Measurements from ENCODE around the gene EHD1. TPM values are rescaled to one million over a fixed set of nuclear protein-coding genes. Genes with fewer than 3 reads are reported as not detected.

EHD1 gene
- total and polyA plus RNA-seq, 4 donors, result 14.4 to 122 (median 45.3) TPM

- Histone ChIP-seq H3K27me3 (ENCODE audit: control insufficient read depth in 1 of 2, insufficient read depth in 2 of 2, low read length in 1 of 2) (no peaks in the 10 kb centered on the region), H3K27ac (ENCODE audit: low read depth in 1 of 2, low read length in 2 of 2) (no peak overlapping the region), H3K4me1 (ENCODE audit: control insufficient read depth in 1 of 2, insufficient read depth in 2 of 2, low read length in 2 of 2) (no peaks in the 10 kb centered on the region), H3K9me3 (ENCODE audit: control insufficient read depth, low read length) (no peaks in the 10 kb centered on the region), H3K36me3 (ENCODE audit: control insufficient read depth in 1 of 2, insufficient read depth in 2 of 2, low read length in 1 of 2) (peaks cover 0 to 10% of the 10 kb centered on the region in 2 donors), H3K4me3 (ENCODE audit: low read length in 2 of 2) (no peak overlapping the region)
- no peak for ATAC-seq (ENCODE audit: low FRiP score)
- intact Hi-C loops (cut with DNase I), result no loop called here
- DNase-seq, result no peak
- 91 to 92% methylated on average over 18 of the region's 18 CpGs for WGBS, 2 donors
These were observed 34.8 kb upstream of the EHD1 start for GRCh38 chr11:64913171-64913727.

DNA sequence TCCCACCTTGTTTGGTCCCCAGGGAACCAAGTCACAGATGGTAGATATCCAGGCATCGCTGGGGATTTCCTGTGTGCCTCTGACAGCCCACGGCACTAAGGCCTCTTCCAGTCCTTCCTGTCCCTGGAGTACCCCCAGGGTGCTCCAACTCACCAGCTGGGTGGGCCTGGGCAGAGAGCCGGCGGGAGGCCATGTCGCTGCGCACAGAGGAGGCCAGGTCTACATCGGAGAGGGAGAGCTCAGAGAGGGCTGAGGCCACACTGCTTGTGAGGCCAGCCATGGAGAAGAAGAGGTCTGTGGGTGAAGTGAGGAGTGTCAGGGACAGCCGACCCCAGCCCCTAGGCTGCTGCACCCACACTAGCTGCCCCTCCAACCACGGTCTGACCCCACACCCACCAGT lies 33.3 kb upstream of the EHD1 start:
- no peak overlapping the region for H3K27ac ChIP-seq (ENCODE audit: low read depth in 1 of 2, low read length in 2 of 2)
- 88 to 90% methylated on average over 8 to 9 of the region's 9 CpGs for WGBS, 2 donors
- peaks cover 0 to 14% of the 10 kb centered on the region in 2 donors for H3K36me3 ChIP-seq (ENCODE audit: control insufficient read depth in 1 of 2, insufficient read depth in 2 of 2, low read length in 1 of 2)
- no peak overlapping the region for H3K4me3 ChIP-seq (ENCODE audit: low read length in 2 of 2)
- H3K4me1 ChIP-seq (ENCODE audit: control insufficient read depth in 1 of 2, insufficient read depth in 2 of 2, low read length in 2 of 2), result no peaks in the 10 kb centered on the region
- intact Hi-C loops (cut with DNase I), result no loop called here
- DNase-seq, result no peak
- ATAC-seq (ENCODE audit: low FRiP score), result no peak
- H3K27me3 ChIP-seq (ENCODE audit: control insufficient read depth in 1 of 2, insufficient read depth in 2 of 2, low read length in 1 of 2), result no peaks in the 10 kb centered on the region
- H3K9me3 ChIP-seq (ENCODE audit: control insufficient read depth, low read length), result no peaks in the 10 kb centered on the region

GRCh38 chr11:64911142-64911541 lies 32.7 kb upstream of the EHD1 start:
- Histone ChIP-seq H3K27ac (ENCODE audit: low read depth in 1 of 2, low read length in 2 of 2) (no peak overlapping the region), H3K4me1 (ENCODE audit: control insufficient read depth in 1 of 2, insufficient read depth in 2 of 2, low read length in 2 of 2) (no peaks in the 10 kb centered on the region), H3K4me3 (ENCODE audit: low read length in 2 of 2) (no peak overlapping the region), H3K36me3 (ENCODE audit: control insufficient read depth in 1 of 2, insufficient read depth in 2 of 2, low read length in 1 of 2) (peaks cover 0 to 16% of the 10 kb centered on the region in 2 donors), H3K9me3 (ENCODE audit: control insufficient read depth, low read length) (no peaks in the 10 kb centered on the region), H3K27me3 (ENCODE audit: control insufficient read depth in 1 of 2, insufficient read depth in 2 of 2, low read length in 1 of 2) (no peaks in the 10 kb centered on the region)
- ATAC-seq (ENCODE audit: low FRiP score) (no peak), DNase-seq (no peak)
- intact Hi-C loops (cut with DNase I), result no loop called here
- WGBS, 2 donors, result 88 to 89% methylated on average over 7 of the region's 7 CpGs

DNA sequence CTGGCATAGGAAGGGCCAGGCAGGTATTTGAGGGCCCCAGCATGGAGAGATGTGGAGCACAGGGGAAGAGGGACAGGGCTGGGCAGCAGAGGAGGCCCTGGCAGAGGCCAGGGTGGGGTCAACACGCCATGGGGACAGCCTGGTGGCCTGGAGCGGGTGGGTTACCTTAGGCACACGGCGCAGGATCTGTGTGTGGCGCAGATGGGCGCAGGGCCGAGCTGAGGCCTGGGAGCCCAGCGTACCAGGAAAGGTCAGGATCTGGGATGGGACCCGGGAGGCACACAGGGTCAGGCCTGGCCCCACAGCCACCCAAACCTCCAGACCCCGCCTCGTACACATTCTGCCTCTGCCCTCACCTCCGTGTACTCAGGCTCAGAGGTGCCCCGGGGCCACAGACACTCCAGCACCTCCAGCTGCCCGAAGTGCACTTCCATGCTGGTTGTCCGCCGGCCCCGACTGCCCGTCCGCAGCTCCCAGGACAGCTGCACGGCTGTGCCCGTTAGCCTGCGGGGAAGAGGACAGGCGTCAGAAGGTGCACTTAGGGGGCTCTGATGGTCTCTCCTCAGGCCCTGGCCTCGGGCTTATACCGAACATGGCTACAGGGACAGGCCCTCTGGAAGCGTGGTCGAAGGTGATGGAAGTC lies 32.2 kb upstream of the EHD1 start:
- intact Hi-C loops (cut with DNase I), result no loop called here
- no peak for ATAC-seq (ENCODE audit: low FRiP score)
- Histone ChIP-seq H3K27me3 (ENCODE audit: control insufficient read depth in 1 of 2, insufficient read depth in 2 of 2, low read length in 1 of 2) (no peaks in the 10 kb centered on the region), H3K4me1 (ENCODE audit: control insufficient read depth in 1 of 2, insufficient read depth in 2 of 2, low read length in 2 of 2) (no peaks in the 10 kb centered on the region), H3K9me3 (ENCODE audit: control insufficient read depth, low read length) (no peaks in the 10 kb centered on the region), H3K4me3 (ENCODE audit: low read length in 2 of 2) (no peak overlapping the region), H3K27ac (ENCODE audit: low read depth in 1 of 2, low read length in 2 of 2) (no peak overlapping the region), H3K36me3 (ENCODE audit: control insufficient read depth in 1 of 2, insufficient read depth in 2 of 2, low read length in 1 of 2) (peaks cover 0 to 21% of the 10 kb centered on the region in 2 donors)
- no peak for DNase-seq
- 93 to 94% methylated on average over 27 of the region's 27 CpGs for WGBS, 2 donors

- intact Hi-C loops (cut with DNase I), result no loop called here
- Histone ChIP-seq H3K9me3 (ENCODE audit: control insufficient read depth, low read length) (no peaks in the 10 kb centered on the region), H3K27ac (ENCODE audit: low read depth in 1 of 2, low read length in 2 of 2) (no peak overlapping the region), H3K4me1 (ENCODE audit: control insufficient read depth in 1 of 2, insufficient read depth in 2 of 2, low read length in 2 of 2) (no peaks in the 10 kb centered on the region), H3K4me3 (ENCODE audit: low read length in 2 of 2) (no peak overlapping the region), H3K27me3 (ENCODE audit: control insufficient read depth in 1 of 2, insufficient read depth in 2 of 2, low read length in 1 of 2) (no peaks in the 10 kb centered on the region), H3K36me3 (ENCODE audit: control insufficient read depth in 1 of 2, insufficient read depth in 2 of 2, low read length in 1 of 2) (peaks cover 0 to 23% of the 10 kb centered on the region in 2 donors)
- no peak for ATAC-seq (ENCODE audit: low FRiP score)
- 84 to 88% methylated on average over 39 of the region's 39 CpGs for WGBS, 2 donors
- DNase-seq, result no peak
These were observed 31.4 kb upstream of the EHD1 start for GRCh38 chr11:64909653-64910343.

- WGBS, 2 donors, result 85 to 88% methylated on average over 9 to 11 of the region's 11 CpGs
- Histone ChIP-seq H3K4me3 (ENCODE audit: low read length in 2 of 2) (no peak overlapping the region), H3K36me3 (ENCODE audit: control insufficient read depth in 1 of 2, insufficient read depth in 2 of 2, low read length in 1 of 2) (peaks cover 0 to 23% of the 10 kb centered on the region in 2 donors), H3K9me3 (ENCODE audit: control insufficient read depth, low read length) (no peaks in the 10 kb centered on the region), H3K27me3 (ENCODE audit: control insufficient read depth in 1 of 2, insufficient read depth in 2 of 2, low read length in 1 of 2) (no peaks in the 10 kb centered on the region), H3K27ac (ENCODE audit: low read depth in 1 of 2, low read length in 2 of 2) (no peak overlapping the region), H3K4me1 (ENCODE audit: control insufficient read depth in 1 of 2, insufficient read depth in 2 of 2, low read length in 2 of 2) (no peaks in the 10 kb centered on the region)
- no peak for DNase-seq
- no peak for ATAC-seq (ENCODE audit: low FRiP score)
- intact Hi-C loops (cut with DNase I), result no loop called here
These were observed 30.3 kb upstream of the EHD1 start for GRCh38 chr11:64908766-64909165.

- intact Hi-C loops (cut with DNase I), result no loop called here
- no peak overlapping the region for H3K4me3 ChIP-seq (ENCODE audit: low read length in 2 of 2)
- no peaks in the 10 kb centered on the region for H3K27me3 ChIP-seq (ENCODE audit: control insufficient read depth in 1 of 2, insufficient read depth in 2 of 2, low read length in 1 of 2)
- peaks cover 0 to 17% of the 10 kb centered on the region in 2 donors for H3K36me3 ChIP-seq (ENCODE audit: control insufficient read depth in 1 of 2, insufficient read depth in 2 of 2, low read length in 1 of 2)
- DNase-seq, result no peak
- no peaks in the 10 kb centered on the region for H3K9me3 ChIP-seq (ENCODE audit: control insufficient read depth, low read length)
- no peaks in the 10 kb centered on the region for H3K4me1 ChIP-seq (ENCODE audit: control insufficient read depth in 1 of 2, insufficient read depth in 2 of 2, low read length in 2 of 2)
- no peak overlapping the region for H3K27ac ChIP-seq (ENCODE audit: low read depth in 1 of 2, low read length in 2 of 2)
- no peak for ATAC-seq (ENCODE audit: low FRiP score)
- 95 to 96% methylated on average over 13 of the region's 13 CpGs for WGBS, 2 donors
These were observed 27.9 kb upstream of the EHD1 start for GRCh38 chr11:64906314-64906635.

DNA sequence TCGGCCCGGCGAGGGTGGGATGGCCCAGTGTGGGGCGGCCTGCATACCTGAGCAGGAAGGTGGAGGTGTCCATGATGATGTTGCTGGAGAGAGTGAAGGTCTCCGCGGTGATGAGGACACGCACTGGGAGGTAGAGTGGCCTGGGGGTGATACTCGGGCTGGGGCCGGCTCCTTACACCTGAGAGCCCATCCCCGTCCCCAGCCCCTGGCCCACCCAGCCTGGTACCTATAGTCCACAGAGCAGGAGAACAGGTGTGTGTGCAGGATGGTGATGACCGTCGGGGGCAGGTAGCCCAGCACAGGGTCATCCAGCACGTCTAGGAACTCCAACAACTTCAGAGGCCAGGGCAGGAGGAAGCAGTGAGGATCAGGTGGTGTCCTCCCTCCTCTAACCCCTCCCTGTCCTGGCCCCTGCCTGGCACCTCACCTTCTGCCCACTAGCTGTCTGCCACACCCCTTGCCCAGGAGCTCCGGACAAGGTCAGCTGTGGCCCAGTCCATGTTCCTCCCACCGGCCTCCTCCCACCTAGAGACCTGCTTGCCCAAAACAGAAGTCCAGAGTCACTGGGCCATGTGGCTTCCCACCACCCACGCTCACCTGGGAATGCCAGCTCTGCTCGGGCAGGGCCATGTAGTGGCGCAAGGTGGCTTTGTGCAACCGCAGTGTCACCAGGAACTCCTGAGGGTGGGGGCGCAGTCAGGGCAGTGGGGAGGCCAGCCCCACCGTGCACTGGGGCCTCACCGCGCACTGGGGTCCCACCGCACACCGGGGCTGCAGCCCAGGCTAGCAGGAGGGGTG lies 27.3 kb upstream of the EHD1 start:
- Histone ChIP-seq H3K27ac (ENCODE audit: low read depth in 1 of 2, low read length in 2 of 2) (no peak overlapping the region), H3K36me3 (ENCODE audit: control insufficient read depth in 1 of 2, insufficient read depth in 2 of 2, low read length in 1 of 2) (peaks cover 0 to 17% of the 10 kb centered on the region in 2 donors), H3K9me3 (ENCODE audit: control insufficient read depth, low read length) (no peaks in the 10 kb centered on the region), H3K4me3 (ENCODE audit: low read length in 2 of 2) (no peak overlapping the region), H3K27me3 (ENCODE audit: control insufficient read depth in 1 of 2, insufficient read depth in 2 of 2, low read length in 1 of 2) (no peaks in the 10 kb centered on the region), H3K4me1 (ENCODE audit: control insufficient read depth in 1 of 2, insufficient read depth in 2 of 2, low read length in 2 of 2) (no peaks in the 10 kb centered on the region)
- ATAC-seq (ENCODE audit: low FRiP score), result no peak
- WGBS, 2 donors, result 94 to 96% methylated on average over 20 to 25 of the region's 25 CpGs
- intact Hi-C loops (cut with DNase I), result no loop called here
- DNase-seq, result no peak

Data from aorta (tissue), 5 donors.